Erythroblast (primary cell): Measurements from ENCODE around the gene NTSR1.

Experiments
- GATA1 ChIP-seq: IDR thresholded peaks from 2 replicates; pipeline ENCODE4 v1.6.1; 2011; ENCODE audit warnings: low read depth, mild to moderate bottlenecking, control low read depth, low read length, moderate library complexity
- POLR2A ChIP-seq: IDR thresholded peaks from 2 replicates; pipeline ENCODE4 v1.6.1; 2011; ENCODE audit warnings: mild to moderate bottlenecking, low read length

DNA sequence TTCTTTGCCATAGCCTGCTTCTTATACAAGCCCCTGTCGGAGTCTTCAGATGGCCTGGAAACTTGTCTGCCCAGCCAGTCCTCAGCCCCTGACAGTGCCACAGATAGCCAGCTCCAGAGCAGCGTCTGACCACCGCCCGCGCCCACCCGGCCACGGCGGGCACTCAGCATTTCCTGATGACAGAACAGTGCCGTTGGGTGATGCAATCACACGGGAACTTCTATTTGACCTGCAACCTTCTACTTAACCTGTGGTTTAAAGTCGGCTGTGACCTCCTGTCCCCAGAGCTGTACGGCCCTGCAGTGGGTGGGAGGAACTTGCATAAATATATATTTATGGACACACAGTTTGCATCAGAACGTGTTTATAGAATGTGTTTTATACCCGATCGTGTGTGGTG is 36.9 kb upstream of the NTSR1 start:
- TF ChIP-seq POLR2A (no peak), GATA1 (no peak)
